ENCODE measurements around the gene TMEM178B.
"Not testable (repeated sequence)": the region's sequence is repeated elsewhere in the genome, so short reads cannot be mapped to it uniquely, and the experiment has no call there.

The TMEM178B gene

GRCh38 chr7:141323826-141324225 is 250.0 kb downstream of the TMEM178B start:
- no peak overlapping the region for H3K4me3 ChIP-seq (replicated peaks; ENCODE audit: low read depth, low read length)
- no peak for DNase-seq (ENCODE audit: extremely low read depth, low read depth)
- no peak for TF ChIP-seq CTCF (IDR thresholded peaks at IDR 0.05; ENCODE audit: low read depth, low read length, missing control alignments)

GRCh38 chr7:141324870-141325269 is 251.0 kb downstream of the TMEM178B start:
- TF ChIP-seq CTCF (IDR thresholded peaks at IDR 0.05; ENCODE audit: low read depth, low read length, missing control alignments), result no peak
- DNase-seq (ENCODE audit: extremely low read depth, low read depth), result no peak
- H3K4me3 ChIP-seq (replicated peaks; ENCODE audit: low read depth, low read length), result no peak overlapping the region

DNA sequence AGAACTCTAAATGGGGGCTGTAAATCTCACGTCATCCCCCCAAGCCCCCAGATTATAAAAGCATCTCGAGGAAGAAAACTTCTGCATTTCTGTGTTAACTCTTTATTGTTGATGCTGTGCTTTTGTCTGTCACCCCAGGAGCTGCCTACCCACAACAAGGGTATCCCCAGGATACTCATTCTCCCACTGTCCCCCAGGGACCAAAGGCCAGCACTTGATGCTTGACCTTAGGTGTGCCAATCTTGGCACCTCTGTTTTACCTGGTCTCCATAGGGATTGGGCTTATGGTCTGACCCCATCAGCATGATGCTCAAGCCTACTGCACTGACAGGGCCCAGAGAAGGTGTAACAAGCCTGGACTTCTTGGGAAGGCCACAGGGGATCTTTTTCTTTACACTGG is 251.4 kb downstream of the TMEM178B start:
- no peak for TF ChIP-seq CTCF (IDR thresholded peaks at IDR 0.05; ENCODE audit: low read depth, low read length, missing control alignments)
- no peak for DNase-seq (ENCODE audit: extremely low read depth, low read depth)
- H3K4me3 ChIP-seq (replicated peaks; ENCODE audit: low read depth, low read length), result no peak overlapping the region

- H3K4me3 ChIP-seq (replicated peaks; ENCODE audit: low read depth, low read length), result no peak overlapping the region
- no peak for TF ChIP-seq CTCF (IDR thresholded peaks at IDR 0.05; ENCODE audit: low read depth, low read length, missing control alignments)
- DNase-seq (ENCODE audit: extremely low read depth, low read depth), result no peak
These were observed 254.4 kb downstream of the TMEM178B start for GRCh38 chr7:141328290-141328689.

DNA sequence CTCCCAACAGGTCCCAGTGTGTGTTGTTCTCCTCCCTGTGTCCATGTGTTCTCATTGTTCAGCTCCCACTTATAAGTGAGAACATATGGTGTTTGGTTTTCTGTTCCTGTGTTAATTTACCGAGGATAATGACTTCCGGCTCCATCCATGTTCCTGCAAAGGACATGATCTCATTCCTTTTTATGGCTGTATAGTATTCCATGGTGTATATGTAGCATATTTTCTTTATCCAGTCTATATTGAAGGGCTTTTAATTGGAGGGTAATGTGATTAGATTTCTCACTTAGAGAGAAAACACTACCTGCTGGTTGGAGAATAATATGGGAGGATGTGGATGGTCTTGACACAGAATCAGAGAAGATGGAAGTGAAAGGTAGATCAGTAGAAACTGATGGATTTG is 256.4 kb downstream of the TMEM178B start:
- not testable (repeated sequence) for DNase-seq (ENCODE audit: extremely low read depth, low read depth); H3K4me3 ChIP-seq (replicated peaks; ENCODE audit: low read depth, low read length)

DNA sequence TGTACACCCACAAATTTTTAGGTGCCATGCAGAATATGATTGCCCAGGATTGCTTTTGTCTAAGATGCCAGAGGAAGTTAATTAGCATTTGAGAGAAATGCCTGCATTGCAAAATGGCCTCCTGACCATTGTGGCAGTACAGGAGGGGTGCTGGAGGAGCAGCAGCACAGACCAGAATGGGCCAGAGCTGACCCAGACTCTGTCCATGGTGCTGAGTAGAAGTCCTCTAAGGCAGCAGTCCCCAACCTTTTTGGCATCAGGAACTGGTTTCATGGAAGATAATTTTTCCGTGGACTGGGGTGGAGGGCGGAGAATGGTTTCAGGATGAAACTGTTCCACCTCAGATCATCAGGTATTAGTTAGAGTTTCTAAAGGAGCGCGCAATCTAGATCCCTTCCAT is 259.6 kb downstream of the TMEM178B start:
- no peak for DNase-seq (ENCODE audit: extremely low read depth, low read depth)
- no peak for TF ChIP-seq CTCF (IDR thresholded peaks at IDR 0.05; ENCODE audit: low read depth, low read length, missing control alignments)
- H3K4me3 ChIP-seq (replicated peaks; ENCODE audit: low read depth, low read length), result no peak overlapping the region

- H3K4me3 ChIP-seq (replicated peaks; ENCODE audit: low read depth, low read length), result no peak overlapping the region
- no peak for DNase-seq (ENCODE audit: extremely low read depth, low read depth)
- no peak for TF ChIP-seq CTCF (IDR thresholded peaks at IDR 0.05; ENCODE audit: low read depth, low read length, missing control alignments)
These were observed 261.3 kb downstream of the TMEM178B start for GRCh38 chr7:141335164-141335563.

Data from HFF-Myc (cell line).